Mesenchymal stem cell (in vitro differentiated cells and primary cell): ENCODE measurements around the gene KIAA0232.

Experiments used
- DNase-seq: peaks from one replicate; pipeline ENCODE4 v3.0.0-alpha.2; 2013
- H2AFZ ChIP-seq: one replicate; pipeline ENCODE4 v1.6.1; 2013; ENCODE audit warnings: low read depth, mild to moderate bottlenecking, control low read depth, inconsistent platforms, low read length, moderate library complexity
- H2AK5ac ChIP-seq: 2 replicates; pipeline ENCODE4 v1.6.1; 2013; ENCODE audit warnings: low read length, moderate library complexity, mild to moderate bottlenecking, inconsistent platforms; ENCODE audit not compliant: severe bottlenecking
- H2BK120ac ChIP-seq: one replicate; pipeline ENCODE4 v1.6.1; 2013; ENCODE audit warnings: low read depth, mild to moderate bottlenecking, inconsistent platforms, low read length, moderate library complexity
- H2BK12ac ChIP-seq, 2 experiments: one replicate each; pipeline ENCODE4 v1.6.1; 2013; ENCODE audit warnings: inconsistent platforms in 2 of 2, low read length in 2 of 2, mild to moderate bottlenecking in 2 of 2, moderate library complexity in 2 of 2, control low read depth in 1 of 2
- H2BK15ac ChIP-seq: one replicate; pipeline ENCODE4 v1.6.1; 2013; ENCODE audit warnings: mild to moderate bottlenecking, low read depth, inconsistent platforms; ENCODE audit not compliant: poor library complexity, severe bottlenecking
- H2BK5ac ChIP-seq: 2 replicates; pipeline ENCODE4 v1.6.1; 2013; ENCODE audit warnings: low read depth, mild to moderate bottlenecking, low read length, control low read depth, inconsistent platforms; ENCODE audit not compliant: poor library complexity, severe bottlenecking
- H3K14ac ChIP-seq, 2 experiments: one replicate each; pipeline ENCODE4 v1.6.1; 2013; ENCODE audit warnings: inconsistent platforms in 2 of 2, low read length in 2 of 2, control low read depth in 1 of 2, mild to moderate bottlenecking in 1 of 2, moderate library complexity in 1 of 2
- H3K18ac ChIP-seq, 2 experiments: one replicate each; pipeline ENCODE4 v1.6.1; 2013; ENCODE audit warnings: inconsistent platforms in 2 of 2, low read length in 2 of 2, control low read depth in 1 of 2, low read depth in 1 of 2, mild to moderate bottlenecking in 1 of 2
- H3K23ac ChIP-seq, 2 experiments: one replicate each; pipeline ENCODE4 v1.6.1; 2013; ENCODE audit warnings: inconsistent platforms in 2 of 2, low read length in 2 of 2, mild to moderate bottlenecking in 2 of 2, moderate library complexity in 2 of 2, control low read depth in 1 of 2
- H3K27ac ChIP-seq: 2 replicates; pipeline ENCODE4 v1.5.1; 2013; ENCODE audit warnings: mild to moderate bottlenecking, moderate library complexity, low read length, control low read depth, inconsistent platforms; ENCODE audit not compliant: poor library complexity, severe bottlenecking
- H3K27me3 ChIP-seq, 2 experiments: 2 replicates each; pipeline versions ENCODE4 v1.6.1 to v1.7.0; 2013; ENCODE audit warnings: low read length in 2 of 2, mild to moderate bottlenecking in 2 of 2, moderate library complexity in 2 of 2, control low read depth in 1 of 2, inconsistent platforms in 1 of 2; ENCODE audit not compliant: control insufficient read depth in 1 of 2, insufficient read depth in 1 of 2
- H3K36me3 ChIP-seq, 2 experiments: 2 replicates each; pipeline versions ENCODE4 v1.6.1 to v1.7.0; 2013; ENCODE audit warnings: low read length in 2 of 2, control low read depth in 1 of 2, inconsistent platforms in 1 of 2, low read depth in 1 of 2, mild to moderate bottlenecking in 1 of 2; ENCODE audit not compliant: insufficient read depth in 2 of 2, control insufficient read depth in 1 of 2
- H3K4ac ChIP-seq, 2 experiments: one replicate each; pipeline ENCODE4 v1.6.1; 2013; ENCODE audit warnings: inconsistent platforms in 2 of 2, low read length in 2 of 2, mild to moderate bottlenecking in 2 of 2, moderate library complexity in 2 of 2, control low read depth in 1 of 2, low read depth in 1 of 2
- H3K4me1 ChIP-seq: 2 replicates; pipeline ENCODE4 v1.6.1; 2013; ENCODE audit warnings: low read depth, low read length, control low read depth; ENCODE audit not compliant: control insufficient read depth, insufficient read depth
- H3K4me2 ChIP-seq: 2 replicates; pipeline ENCODE4 v1.6.1; 2013; ENCODE audit warnings: low read length, mild to moderate bottlenecking, inconsistent platforms; ENCODE audit not compliant: poor library complexity, severe bottlenecking
- H3K4me3 ChIP-seq, 2 experiments: 2 replicates each; pipeline versions ENCODE4 v1.5.1 to v1.7.0; 2013; ENCODE audit warnings: low read length in 2 of 2, mild to moderate bottlenecking in 2 of 2, control low read depth in 1 of 2, low read depth in 1 of 2; ENCODE audit not compliant: insufficient read depth in 1 of 2
- H3K79me1 ChIP-seq: replicated peaks from 2 replicates; pipeline ENCODE4 v1.6.1; 2013; ENCODE audit warnings: mild to moderate bottlenecking, control low read depth, low read length, inconsistent platforms; ENCODE audit not compliant: poor library complexity, severe bottlenecking
- H3K9ac ChIP-seq: 2 replicates; pipeline ENCODE4 v1.7.0; 2013; ENCODE audit warnings: mild to moderate bottlenecking, low read length, moderate library complexity
- H3K9me3 ChIP-seq: 2 replicates; pipeline ENCODE4 v1.7.0; 2013; ENCODE audit warnings: mild to moderate bottlenecking, low read length; ENCODE audit not compliant: control insufficient read depth
- H4K8ac ChIP-seq: one replicate; pipeline ENCODE4 v1.6.1; 2013; ENCODE audit warnings: inconsistent platforms, mild to moderate bottlenecking, low read length, moderate library complexity
- H4K91ac ChIP-seq: one replicate; pipeline ENCODE4 v1.6.1; 2013; ENCODE audit warnings: mild to moderate bottlenecking, low read length, inconsistent platforms
- WGBS: methylation state at CpG from one replicate; pipeline ENCODE4 v1.1.7; 2013; ENCODE audit warnings: mixed read lengths; 5-methylcytosine and 5-hydroxymethylcytosine counted together

Gene KIAA0232

GRCh38 chr4:6923507-6923906 lies 141.0 kb downstream of the KIAA0232 start:
- no peak overlapping the region for H2AK5ac ChIP-seq
- H3K14ac ChIP-seq: no peak overlapping the region
- no peaks in the 10 kb centered on the region for H3K9me3 ChIP-seq
- H3K4me3 ChIP-seq: no peak overlapping the region
- peaks cover 21 to 33% of the 10 kb centered on the region in 2 experiments for H3K36me3 ChIP-seq
- WGBS: 98% methylated on average over 32 of the region's 32 CpGs
- H2BK12ac ChIP-seq: peak overlapping the region in 1 of 2 experiments; percentile 35
- no peak overlapping the region for H3K4ac ChIP-seq
- no peak overlapping the region for H3K18ac ChIP-seq
- H3K27me3 ChIP-seq: no peaks in the 10 kb centered on the region
- DNase-seq: no peak
- peaks cover 47% of the 10 kb centered on the region for H3K79me1 ChIP-seq
- no peak overlapping the region for H3K27ac ChIP-seq
- H4K91ac ChIP-seq: no peak overlapping the region
- H3K4me2 ChIP-seq: no peak overlapping the region
- H2BK5ac ChIP-seq: no peak overlapping the region
- peaks cover 3% of the 10 kb centered on the region for H3K4me1 ChIP-seq
- H3K9ac ChIP-seq: no peak overlapping the region
- no peak overlapping the region for H2AFZ ChIP-seq
- H4K8ac ChIP-seq: peak overlapping the region; percentile 12
- H2BK120ac ChIP-seq: no peak overlapping the region
- H2BK15ac ChIP-seq: no peak overlapping the region
- H3K23ac ChIP-seq: no peak overlapping the region

GRCh38 chr4:6924361-6924779 lies 141.8 kb downstream of the KIAA0232 start:
- Histone ChIP-seq H3K9ac (no peak overlapping the region), H3K36me3 (peaks cover 21 to 38% of the 10 kb centered on the region in 2 experiments), H3K4me3 (no peak overlapping the region), H3K23ac (no peak overlapping the region), H4K91ac (peak overlapping the region; percentile 40), H3K4me1 (peaks cover 7% of the 10 kb centered on the region), H3K4me2 (no peak overlapping the region), H3K27me3 (no peaks in the 10 kb centered on the region), H3K14ac (no peak overlapping the region), H3K79me1 (peaks cover 51% of the 10 kb centered on the region), H4K8ac (no peak overlapping the region), H2BK12ac (no peak overlapping the region), H3K18ac (no peak overlapping the region), H2BK120ac (no peak overlapping the region), H2AFZ (no peak overlapping the region), H3K27ac (no peak overlapping the region), H3K4ac (no peak overlapping the region), H3K9me3 (no peaks in the 10 kb centered on the region), H2BK15ac (no peak overlapping the region), H2BK5ac (no peak overlapping the region), H2AK5ac (no peak overlapping the region)
- DNase-seq: no peak
- 96% methylated on average over 12 of the region's 12 CpGs for WGBS

GRCh38 chr4:6925357-6925836 lies 142.9 kb downstream of the KIAA0232 start:
- Histone ChIP-seq H2AFZ (no peak overlapping the region), H3K14ac (no peak overlapping the region), H3K4me1 (peaks cover 11% of the 10 kb centered on the region), H3K27me3 (no peaks in the 10 kb centered on the region), H2BK15ac (no peak overlapping the region), H4K8ac (no peak overlapping the region), H3K4me3 (no peak overlapping the region), H2BK120ac (no peak overlapping the region), H3K4ac (no peak overlapping the region), H3K23ac (no peak overlapping the region), H3K18ac (no peak overlapping the region), H3K36me3 (peaks cover 21 to 38% of the 10 kb centered on the region in 2 experiments), H3K4me2 (no peak overlapping the region), H3K27ac (no peak overlapping the region), H2BK12ac (no peak overlapping the region), H3K9me3 (no peaks in the 10 kb centered on the region), H4K91ac (no peak overlapping the region), H2BK5ac (no peak overlapping the region), H3K9ac (no peak overlapping the region), H2AK5ac (no peak overlapping the region), H3K79me1 (peaks cover 52% of the 10 kb centered on the region)
- 96% methylated on average over 14 of the region's 14 CpGs for WGBS
- DNase-seq: no peak

- Histone ChIP-seq H2BK5ac (no peak overlapping the region), H3K4ac (no peak overlapping the region), H3K23ac (no peak overlapping the region), H3K27ac (no peak overlapping the region), H3K9ac (no peak overlapping the region), H3K14ac (no peak overlapping the region), H4K91ac (peak overlapping the region; percentile 69), H3K18ac (no peak overlapping the region), H2AK5ac (no peak overlapping the region), H3K4me1 (peaks cover 11% of the 10 kb centered on the region), H3K79me1 (peaks cover 52% of the 10 kb centered on the region), H3K4me3 (no peak overlapping the region), H3K4me2 (no peak overlapping the region), H4K8ac (peak overlapping the region; percentile 40), H2BK120ac (no peak overlapping the region), H2BK12ac (no peak overlapping the region), H3K27me3 (no peaks in the 10 kb centered on the region), H3K9me3 (no peaks in the 10 kb centered on the region), H3K36me3 (peaks cover 21 to 38% of the 10 kb centered on the region in 2 experiments), H2BK15ac (no peak overlapping the region), H2AFZ (no peak overlapping the region)
- DNase-seq: no peak
- 96% methylated on average over 19 of the region's 19 CpGs for WGBS
Measured at GRCh38 chr4:6926081-6926480, 143.6 kb downstream of the KIAA0232 start.
